HepG2 (cell line): ENCODE measurements around the gene CACNB4. TPM values are rescaled to one million over a fixed set of nuclear protein-coding genes. Genes with fewer than 3 reads are reported as not detected.

Experiments
- ATAC-seq: fragments of 200-7000 bp; cut with Tn5 transposase; 3 replicates; pipeline ENCODE4 v1.9.1; 2020; ENCODE audit warnings: mild to moderate bottlenecking, moderate library complexity
- BruUV-seq: library from RNA; stranded (reverse); fragments of 400-500 nt; replicated peaks from 2 replicates; lab custom pipeline; 2021; lab: Mats Ljungman, UMichigan
- CTCF ChIA-PET: fragments of 300-600 bp; formaldehyde crosslinking; extraction: SDS; loops from one replicate; lab custom pipeline; 2021; ENCODE audit warnings: low total read pairs, inconsistent platforms, low intra/inter-chr PET ratio; lab: Yijun Ruan, JAX
- POLR2A ChIA-PET: fragments of 350-600 bp; sonication (Branson Sonifier 250); formaldehyde crosslinking; loops from one replicate; lab custom pipeline; 2020; ENCODE audit warnings: antibody characterized with exemption, inconsistent platforms; lab: Yijun Ruan, JAX
- DNase-seq: peaks from one replicate; pipeline ENCODE4 v3.0.0-alpha.2; 2015; ENCODE audit warnings: low spot score
- FAIRE-seq: peaks from 3 replicates; lab custom pipeline; 2011; peaks lifted over from hg19 to GRCh38; lab: Jason Lieb, UNC
- H2AFZ ChIP-seq: one replicate; pipeline ENCODE4 v1.6.1; 2011; ENCODE audit warnings: low read length, inconsistent platforms
- H3K27ac ChIP-seq: fragments of 300-600 bp; 3 replicates; pipeline ENCODE4 v1.8.0; 2011; ENCODE audit warnings: mixed run types, mild to moderate bottlenecking, mixed read lengths, low read length, inconsistent platforms; ENCODE audit not compliant: insufficient read depth; ENCODE audit errors: extremely low read length
- H3K27me3 ChIP-seq, 2 experiments: fragments of 200-600 bp in 1 of 2; 2 replicates in 1 of 2; 3 replicates in 1 of 2; pipeline versions ENCODE4 v1.6.0 to v1.8.0; 2011; ENCODE audit warnings: low read length in 2 of 2, mild to moderate bottlenecking in 2 of 2, moderate library complexity in 2 of 2, inconsistent platforms in 1 of 2; ENCODE audit not compliant: insufficient read depth in 2 of 2, control insufficient read depth in 1 of 2
- H3K36me3 ChIP-seq, 2 experiments: fragments of 200-600 bp in 1 of 2; replicated peaks in 1 of 2; 2 replicates in 1 of 2; 3 replicates in 1 of 2; pipeline versions ENCODE4 v1.5.1 to v1.8.0; 2011; ENCODE audit warnings: low read length in 2 of 2, inconsistent platforms in 1 of 2; ENCODE audit not compliant: insufficient read depth in 2 of 2, control insufficient read depth in 1 of 2
- H3K4me1 ChIP-seq: 2 replicates; pipeline ENCODE4 v1.5.1; 2012; ENCODE audit warnings: low read length, inconsistent platforms; ENCODE audit not compliant: insufficient read depth
- H3K4me2 ChIP-seq: 2 replicates; pipeline ENCODE4 v1.6.0; 2011; ENCODE audit warnings: low read depth, low read length, inconsistent platforms
- H3K4me3 ChIP-seq, 3 experiments: fragments of 200-600 bp in 1 of 3; sonication (generic), shearing (Covaris generic) in 1 of 3; replicated peaks in 1 of 3; 2 replicates each; pipeline ENCODE4 v1.5.1; 2011 to 2016; ENCODE audit warnings: low read length in 3 of 3, inconsistent platforms in 2 of 3, low read depth in 2 of 3, mild to moderate bottlenecking in 2 of 3, control low read depth in 1 of 3, mixed read lengths in 1 of 3; ENCODE audit not compliant: insufficient read depth in 1 of 3
- H3K79me2 ChIP-seq: one replicate; pipeline ENCODE4 v1.6.1; 2011; ENCODE audit warnings: low read length, inconsistent platforms; ENCODE audit not compliant: insufficient read depth
- H3K9ac ChIP-seq: 2 replicates; pipeline ENCODE4 v1.6.0; 2011; ENCODE audit warnings: mild to moderate bottlenecking, low read depth, low read length, inconsistent platforms; ENCODE audit not compliant: insufficient read depth
- H3K9me3 ChIP-seq: 2 replicates; pipeline ENCODE4 v1.5.1; 2012; ENCODE audit warnings: mild to moderate bottlenecking, low read length
- H4K20me1 ChIP-seq: 2 replicates; pipeline ENCODE4 v1.6.0; 2011; ENCODE audit warnings: inconsistent platforms, mild to moderate bottlenecking, low read length, moderate library complexity; ENCODE audit not compliant: insufficient read depth
- TGIF2 ChIP-seq: IDR thresholded peaks from 2 replicates; pipeline ENCODE4 v1.6.1; 2016; ENCODE audit warnings: control low read depth, missing compliant biosample characterization
- ZNF646 ChIP-seq: sonication (generic); formaldehyde crosslinking; IDR thresholded peaks from 2 replicates; pipeline ENCODE4 v1.9.0; 2021; ENCODE audit warnings: mild to moderate bottlenecking, missing genetic modification reagents
- ZNF720 ChIP-seq: sonication (generic); formaldehyde crosslinking; IDR thresholded peaks from 2 replicates; pipeline ENCODE4 v1.4.0; 2020; ENCODE audit warnings: missing genetic modification reagents
- WGBS: methylation state at CpG from one replicate; pipeline ENCODE4 v1.1.6; 2017; ENCODE audit warnings: low lambda C conversion rate; 5-methylcytosine and 5-hydroxymethylcytosine counted together
- in situ Hi-C: cut with HindIII; loops from 2 replicates; pipeline ENCODE4 v1.10.0; 2017; ENCODE audit warnings: low pct_unique_long_range_greater_than_20kb; ENCODE audit not compliant: extremely low pct_ligation_motif_present
- intact Hi-C: fragments of 100-400 bp; cut with micrococcal nuclease; formaldehyde crosslinking; loops from one replicate; pipeline ENCODE4 v1.10.0; 2022; ENCODE audit not compliant: unreplicated experiment
- polyA plus RNA-seq, 8 experiments: library from polyadenylated mRNA; depleted of rRNA in 3 of 8; stranded (reverse) in 7 of 8; unstranded in 1 of 8; fragments of >200 nt; fragmentation: Illumina TruSeq in 4 of 8; extraction: Trizol in 4 of 8; gene quantifications; 2 replicates each; pipeline versions ENCODE4 v1.2.1 to v1.2.3, GENCODE V29; 2011 to 2016; ENCODE audit warnings: low read depth in 4 of 8, missing spikeins in 1 of 8, mixed read lengths in 1 of 8; ENCODE audit not compliant: insufficient read depth in 1 of 8
- total RNA-seq, 5 experiments: library from RNA; depleted of rRNA; stranded (reverse); fragments of >200 nt; fragmentation: Illumina TruSeq; extraction: Trizol; gene quantifications; 2 replicates each; pipeline ENCODE4 v1.2.3, GENCODE V29; 2016; ENCODE audit warnings: low read depth in 1 of 5
- TF ChIP-seq, protein P1 (sequence below): sonication (generic); formaldehyde crosslinking; conservative IDR thresholded peaks from 2 replicates; pipeline ENCODE4 v1.4.0; 2020; ENCODE audit warnings: missing genetic modification reagents

The CACNB4 gene
- total and polyA plus RNA-seq, 2 of the 13 experiments (the other 11 are each of a cell fraction or from before 2014, with no cell fraction given): 5.1 to 14.3 TPM

GRCh38 chr2:152046940-152047339 is 51.9 kb downstream of the CACNB4 start:
- no peak for DNase-seq
- Histone ChIP-seq H3K9ac (no peak overlapping the region), H2AFZ (no peak overlapping the region), H3K79me2 (no peaks in the 10 kb centered on the region), H3K4me1 (no peaks in the 10 kb centered on the region), H3K4me3 (no peak overlapping the region), H3K27me3 (peaks cover 0 to 25% of the 10 kb centered on the region in 2 experiments; a peak in 2 of 5 replicates), H3K4me2 (no peak overlapping the region), H3K36me3 (no peaks in the 10 kb centered on the region), H3K27ac (no peak overlapping the region), H4K20me1 (no peaks in the 10 kb centered on the region), H3K9me3 (no peaks in the 10 kb centered on the region)
- BruUV-seq: no TSS peak
- TF ChIP-seq ZNF646 (CRISPR knock-in tag): no peak
- TF ChIP-seq, protein P1, sequence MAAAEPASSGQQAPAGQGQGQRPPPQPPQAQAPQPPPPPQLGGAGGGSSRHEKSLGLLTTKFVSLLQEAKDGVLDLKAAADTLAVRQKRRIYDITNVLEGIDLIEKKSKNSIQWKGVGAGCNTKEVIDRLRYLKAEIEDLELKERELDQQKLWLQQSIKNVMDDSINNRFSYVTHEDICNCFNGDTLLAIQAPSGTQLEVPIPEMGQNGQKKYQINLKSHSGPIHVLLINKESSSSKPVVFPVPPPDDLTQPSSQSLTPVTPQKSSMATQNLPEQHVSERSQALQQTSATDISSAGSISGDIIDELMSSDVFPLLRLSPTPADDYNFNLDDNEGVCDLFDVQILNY: no peak
- TF ChIP-seq TGIF2 (CRISPR knock-in tag): no peak
- TF ChIP-seq ZNF720: no peak
- intact Hi-C loops (no loop called here), in situ Hi-C loops (loop anchor here (25.0 kb wide), 1 partner anchor 1440 kb away; the partner anchor contains the start of gene RPRM)
- ATAC-seq: no peak
- WGBS: 22% methylated on average over 4 of the region's 4 CpGs
- FAIRE-seq: no peak
- ChIA-PET CTCF (no interaction called here), POLR2A (no interaction called here)
